ENCODE measurements around the gene PCDHB3. TPM values are rescaled to one million over a fixed set of nuclear protein-coding genes. Genes with fewer than 3 reads are reported as not detected.
"Not testable (repeated sequence)": the region's sequence is repeated elsewhere in the genome, so short reads cannot be mapped to it uniquely, and the experiment has no call there.

PCDHB3 gene
- total and polyA plus RNA-seq, 2 of the 4 experiments (the other 2 are of a cell fraction), result 0.12 to 0.18 TPM

DNA sequence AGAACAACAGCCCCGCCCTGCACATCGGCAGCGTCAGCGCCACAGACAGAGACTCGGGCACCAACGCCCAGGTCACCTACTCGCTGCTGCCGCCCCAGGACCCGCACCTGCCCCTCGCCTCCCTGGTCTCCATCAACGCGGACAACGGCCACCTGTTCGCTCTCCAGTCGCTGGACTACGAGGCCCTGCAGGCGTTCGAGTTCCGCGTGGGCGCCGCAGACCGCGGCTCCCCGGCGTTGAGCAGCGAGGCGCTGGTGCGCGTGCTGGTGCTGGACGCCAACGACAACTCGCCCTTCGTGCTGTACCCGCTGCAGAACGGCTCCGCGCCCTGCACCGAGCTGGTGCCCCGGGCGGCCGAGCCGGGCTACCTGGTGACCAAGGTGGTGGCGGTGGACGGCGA lies 4.1 kb upstream of the PCDHB3 start:
- intact Hi-C loops (cut with micrococcal nuclease); H2BK20ac ChIP-seq (ENCODE audit: low read depth, low read length); H3K56ac ChIP-seq (ENCODE audit: extremely low read depth, insufficient read depth, low read length); H2BK120ac ChIP-seq (ENCODE audit: low read depth, low read length); H3K14ac ChIP-seq (replicated peaks; ENCODE audit: low read depth, low read length); H3K4me3 ChIP-seq (ENCODE audit: insufficient read depth, low read depth, low read length); ATAC-seq (ENCODE audit: low read depth); H3K4ac ChIP-seq (ENCODE audit: low read depth, low read length); H2AK9ac ChIP-seq (replicated peaks; ENCODE audit: low read depth, low read length, poor library complexity); H2AFZ ChIP-seq (replicated peaks; ENCODE audit: low read length, poor library complexity); H4K20me1 ChIP-seq (ENCODE audit: insufficient read depth, low read length); H3K27ac ChIP-seq (ENCODE audit: insufficient read depth, low read length); DNase-seq; CTCF ChIA-PET; H3K9ac ChIP-seq (ENCODE audit: low read depth, low read length); H3K23ac ChIP-seq (ENCODE audit: low read depth, low read length); dilution Hi-C loops (cut with HindIII; ENCODE audit: low sequenced_read_pairs, unreplicated experiment); H4K5ac ChIP-seq (ENCODE audit: low read depth, low read length); H3K36me3 ChIP-seq (ENCODE audit: control insufficient read depth, insufficient read depth, low read length); H3K79me1 ChIP-seq (ENCODE audit: low read depth in 1 of 2, low read length in 2 of 2); H2BK5ac ChIP-seq (ENCODE audit: low read depth, low read length, poor library complexity, severe bottlenecking); BruUV-seq (replicated peaks); H3K18ac ChIP-seq (ENCODE audit: low read depth, low read length); H4K8ac ChIP-seq (ENCODE audit: low read depth in 2 of 2, low read length in 2 of 2); H3K27me3 ChIP-seq (ENCODE audit: control insufficient read depth, insufficient read depth, low read length); H2AK5ac ChIP-seq (ENCODE audit: low read depth, low read length); H2BK15ac ChIP-seq (ENCODE audit: low read depth, low read length); in situ Hi-C loops (cut with MboI; ENCODE audit: low sequenced_read_pairs); H3K4me2 ChIP-seq (ENCODE audit: low read depth, low read length); H3K4me1 ChIP-seq (ENCODE audit: control insufficient read depth, insufficient read depth, low read length); H4K91ac ChIP-seq (ENCODE audit: insufficient read depth, low read depth, low read length); H3K9me1 ChIP-seq (ENCODE audit: insufficient read depth, low read length); POLR2A ChIA-PET (ENCODE audit: unreplicated experiment): not testable (repeated sequence)
- H3K9me3 ChIP-seq (ENCODE audit: control insufficient read depth, insufficient read depth, low read length), result peaks cover 14% of the 10 kb centered on the region
- no CpG with 5 or more reads among the region's 46 CpGs for WGBS, 2 experiments (ENCODE audit: extremely low coverage in 2 of 2, insufficient read length in 1 of 2)

DNA sequence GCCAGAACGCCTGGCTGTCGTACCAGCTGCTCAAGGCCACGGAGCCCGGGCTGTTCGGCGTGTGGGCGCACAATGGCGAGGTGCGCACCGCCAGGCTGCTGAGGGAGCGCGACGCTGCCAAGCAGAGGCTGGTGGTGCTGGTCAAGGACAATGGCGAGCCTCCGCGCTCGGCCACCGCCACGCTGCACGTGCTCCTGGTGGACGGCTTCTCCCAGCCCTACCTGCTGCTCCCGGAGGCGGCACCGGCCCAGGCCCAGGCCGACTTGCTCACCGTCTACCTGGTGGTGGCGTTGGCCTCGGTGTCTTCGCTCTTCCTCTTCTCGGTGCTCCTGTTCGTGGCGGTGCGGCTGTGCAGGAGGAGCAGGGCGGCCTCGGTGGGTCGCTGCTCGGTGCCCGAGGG lies 3.7 kb upstream of the PCDHB3 start:
- H3K23ac ChIP-seq (ENCODE audit: low read depth, low read length); H2BK5ac ChIP-seq (ENCODE audit: low read depth, low read length, poor library complexity, severe bottlenecking); H3K36me3 ChIP-seq (ENCODE audit: control insufficient read depth, insufficient read depth, low read length); H4K8ac ChIP-seq (ENCODE audit: low read depth in 2 of 2, low read length in 2 of 2); H2BK15ac ChIP-seq (ENCODE audit: low read depth, low read length); ATAC-seq (ENCODE audit: low read depth); BruUV-seq (replicated peaks); H3K27ac ChIP-seq (ENCODE audit: insufficient read depth, low read length); dilution Hi-C loops (cut with HindIII; ENCODE audit: low sequenced_read_pairs, unreplicated experiment); H2AK9ac ChIP-seq (replicated peaks; ENCODE audit: low read depth, low read length, poor library complexity); H2BK120ac ChIP-seq (ENCODE audit: low read depth, low read length); intact Hi-C loops (cut with micrococcal nuclease); H3K4me3 ChIP-seq (ENCODE audit: insufficient read depth, low read depth, low read length); DNase-seq; H3K18ac ChIP-seq (ENCODE audit: low read depth, low read length); H2BK20ac ChIP-seq (ENCODE audit: low read depth, low read length); POLR2A ChIA-PET (ENCODE audit: unreplicated experiment); H2AFZ ChIP-seq (replicated peaks; ENCODE audit: low read length, poor library complexity); in situ Hi-C loops (cut with MboI; ENCODE audit: low sequenced_read_pairs); H4K91ac ChIP-seq (ENCODE audit: insufficient read depth, low read depth, low read length); H3K56ac ChIP-seq (ENCODE audit: extremely low read depth, insufficient read depth, low read length); H3K79me1 ChIP-seq (ENCODE audit: low read depth in 1 of 2, low read length in 2 of 2); H4K20me1 ChIP-seq (ENCODE audit: insufficient read depth, low read length); H3K14ac ChIP-seq (replicated peaks; ENCODE audit: low read depth, low read length); CTCF ChIA-PET; H4K5ac ChIP-seq (ENCODE audit: low read depth, low read length); H2AK5ac ChIP-seq (ENCODE audit: low read depth, low read length); H3K4me2 ChIP-seq (ENCODE audit: low read depth, low read length); H3K4ac ChIP-seq (ENCODE audit: low read depth, low read length); H3K4me1 ChIP-seq (ENCODE audit: control insufficient read depth, insufficient read depth, low read length); H3K9ac ChIP-seq (ENCODE audit: low read depth, low read length); H3K27me3 ChIP-seq (ENCODE audit: control insufficient read depth, insufficient read depth, low read length); H3K9me1 ChIP-seq (ENCODE audit: insufficient read depth, low read length): not testable (repeated sequence)
- H3K9me3 ChIP-seq (ENCODE audit: control insufficient read depth, insufficient read depth, low read length), result peaks cover 17% of the 10 kb centered on the region
- WGBS, 2 experiments (ENCODE audit: extremely low coverage in 2 of 2, insufficient read length in 1 of 2), result 56% methylated on average over 10 of the region's 38 CpGs; no CpG with 5 or more reads in 1 of the 2 experiments
